Neutrophil (primary cell): Measurements from ENCODE around the gene DNAH17.

ENCODE experiments used
- H3K27ac ChIP-seq: fragments of 200-600 bp; sonication (generic); 2 replicates; pipeline ENCODE4 v1.5.1; 2016; ENCODE audit warnings: mild to moderate bottlenecking, moderate library complexity
- H3K27me3 ChIP-seq: fragments of 200-600 bp; sonication (generic); 2 replicates; pipeline ENCODE4 v1.6.0; 2016; ENCODE audit warnings: mild to moderate bottlenecking
- H3K36me3 ChIP-seq: fragments of 200-600 bp; sonication (generic); 2 replicates; pipeline ENCODE4 v1.5.1; 2017
- H3K4me1 ChIP-seq, 2 experiments: fragments of 200-600 bp in 1 of 2; sonication (generic) in 1 of 2; 1 replicate in 1 of 2; 2 replicates in 1 of 2; pipeline versions ENCODE4 v1.5.1 to v1.6.1; 2013 to 2016; ENCODE audit warnings: low read depth in 1 of 2, low read length in 1 of 2, mild to moderate bottlenecking in 1 of 2, moderate library complexity in 1 of 2; ENCODE audit not compliant: control insufficient read depth in 1 of 2, insufficient read depth in 1 of 2
- H3K4me3 ChIP-seq, 2 experiments: fragments of 200-600 bp in 1 of 2; sonication (generic) in 1 of 2; 1 replicate in 1 of 2; 2 replicates in 1 of 2; pipeline ENCODE4 v1.5.1; 2013 to 2016; ENCODE audit warnings: low read depth in 1 of 2, low read length in 1 of 2, mild to moderate bottlenecking in 1 of 2, moderate library complexity in 1 of 2
- H3K9me3 ChIP-seq: fragments of 200-600 bp; sonication (generic); 2 replicates; pipeline ENCODE4 v1.5.1; 2016
- TF ChIP-seq, protein P1 (sequence below): fragments of 200-600 bp; sonication (generic); IDR thresholded peaks from 2 replicates; pipeline ENCODE4 v1.5.1; 2016; ENCODE audit warnings: antibody characterized with exemption

DNAH17 gene

DNA sequence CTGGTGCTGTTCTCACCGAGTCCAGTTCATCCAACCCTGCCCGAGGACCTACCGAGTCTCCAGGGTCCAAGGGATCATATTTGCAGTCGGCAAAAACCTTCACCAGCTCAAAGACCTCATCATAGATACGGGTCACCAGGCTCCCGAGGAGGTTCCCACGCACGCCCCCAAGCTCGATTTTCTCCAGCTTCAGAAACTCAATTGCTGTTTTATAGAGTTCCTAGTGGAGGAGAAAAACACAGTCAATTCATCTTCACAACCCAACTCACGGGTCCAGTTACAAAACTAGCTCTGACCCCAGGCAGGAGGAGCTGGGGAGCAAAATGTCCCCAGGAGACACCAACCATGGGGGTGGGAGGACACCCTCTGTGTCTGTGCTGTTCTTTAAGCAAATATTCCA lies 10.2 kb downstream of the DNAH17 start:
- H3K4me3 ChIP-seq = no peak overlapping the region
- H3K27me3 ChIP-seq = peaks cover 3% of the 10 kb centered on the region
- peaks cover 6 to 8% of the 10 kb centered on the region in 2 experiments for H3K4me1 ChIP-seq
- TF ChIP-seq, protein P1, sequence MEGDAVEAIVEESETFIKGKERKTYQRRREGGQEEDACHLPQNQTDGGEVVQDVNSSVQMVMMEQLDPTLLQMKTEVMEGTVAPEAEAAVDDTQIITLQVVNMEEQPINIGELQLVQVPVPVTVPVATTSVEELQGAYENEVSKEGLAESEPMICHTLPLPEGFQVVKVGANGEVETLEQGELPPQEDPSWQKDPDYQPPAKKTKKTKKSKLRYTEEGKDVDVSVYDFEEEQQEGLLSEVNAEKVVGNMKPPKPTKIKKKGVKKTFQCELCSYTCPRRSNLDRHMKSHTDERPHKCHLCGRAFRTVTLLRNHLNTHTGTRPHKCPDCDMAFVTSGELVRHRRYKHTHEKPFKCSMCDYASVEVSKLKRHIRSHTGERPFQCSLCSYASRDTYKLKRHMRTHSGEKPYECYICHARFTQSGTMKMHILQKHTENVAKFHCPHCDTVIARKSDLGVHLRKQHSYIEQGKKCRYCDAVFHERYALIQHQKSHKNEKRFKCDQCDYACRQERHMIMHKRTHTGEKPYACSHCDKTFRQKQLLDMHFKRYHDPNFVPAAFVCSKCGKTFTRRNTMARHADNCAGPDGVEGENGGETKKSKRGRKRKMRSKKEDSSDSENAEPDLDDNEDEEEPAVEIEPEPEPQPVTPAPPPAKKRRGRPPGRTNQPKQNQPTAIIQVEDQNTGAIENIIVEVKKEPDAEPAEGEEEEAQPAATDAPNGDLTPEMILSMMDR = no peak
- H3K9me3 ChIP-seq = no peaks in the 10 kb centered on the region
- H3K27ac ChIP-seq = no peak overlapping the region
- H3K36me3 ChIP-seq = no peaks in the 10 kb centered on the region

DNA sequence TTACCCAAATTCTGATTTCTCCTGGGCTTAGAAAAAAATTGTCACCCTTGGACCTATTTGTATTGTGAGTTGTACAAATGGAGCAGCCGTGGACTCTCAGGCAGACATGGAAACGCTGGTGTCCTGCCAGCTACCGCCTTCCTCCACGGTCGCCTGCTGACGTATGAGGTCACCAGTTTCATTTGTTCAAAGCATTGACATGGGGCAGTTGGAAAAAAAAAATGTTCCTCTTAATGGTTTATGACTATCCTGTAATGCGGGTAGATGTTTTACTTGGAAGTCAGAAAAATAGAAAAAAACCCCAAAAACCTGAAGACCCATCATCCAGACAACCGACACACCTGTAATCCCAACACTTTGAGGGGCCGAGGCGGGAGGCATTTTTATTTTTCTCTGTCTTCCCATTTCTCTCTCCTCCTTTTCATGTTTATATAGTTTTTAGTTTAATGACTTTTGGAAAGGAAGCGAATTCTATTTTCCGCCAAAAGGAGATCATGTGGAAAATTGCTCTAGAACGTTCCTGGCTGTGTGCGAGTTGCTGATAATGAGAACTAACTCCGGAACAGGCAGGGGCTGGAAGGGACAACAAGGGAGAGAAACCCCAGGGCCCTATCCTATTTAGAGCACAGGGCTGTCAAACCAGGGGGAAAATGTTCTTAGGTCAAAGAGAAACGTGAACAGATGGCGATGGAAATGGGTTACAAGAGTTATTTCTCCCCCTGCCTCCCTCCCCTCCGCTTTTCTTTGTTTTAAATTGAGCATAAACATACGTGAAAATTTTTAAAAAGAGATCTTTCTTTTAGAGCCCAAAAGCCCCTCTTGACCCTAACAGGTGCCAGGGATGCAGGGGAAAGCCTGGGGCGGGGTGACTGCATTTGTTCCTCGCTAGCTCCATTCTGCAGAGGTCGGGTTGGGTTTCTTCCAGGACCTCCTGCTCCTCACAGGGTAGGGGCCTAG lies 13.7 kb downstream of the DNAH17 start:
- no peaks in the 10 kb centered on the region for H3K36me3 ChIP-seq
- no peak overlapping the region for H3K4me3 ChIP-seq
- no peak overlapping the region for H3K27ac ChIP-seq
- TF ChIP-seq, protein P1 = no peak
- no peaks in the 10 kb centered on the region for H3K9me3 ChIP-seq
- peaks cover 3% of the 10 kb centered on the region for H3K27me3 ChIP-seq
- H3K4me1 ChIP-seq = peaks cover 2 to 3% of the 10 kb centered on the region in 2 experiments

DNA sequence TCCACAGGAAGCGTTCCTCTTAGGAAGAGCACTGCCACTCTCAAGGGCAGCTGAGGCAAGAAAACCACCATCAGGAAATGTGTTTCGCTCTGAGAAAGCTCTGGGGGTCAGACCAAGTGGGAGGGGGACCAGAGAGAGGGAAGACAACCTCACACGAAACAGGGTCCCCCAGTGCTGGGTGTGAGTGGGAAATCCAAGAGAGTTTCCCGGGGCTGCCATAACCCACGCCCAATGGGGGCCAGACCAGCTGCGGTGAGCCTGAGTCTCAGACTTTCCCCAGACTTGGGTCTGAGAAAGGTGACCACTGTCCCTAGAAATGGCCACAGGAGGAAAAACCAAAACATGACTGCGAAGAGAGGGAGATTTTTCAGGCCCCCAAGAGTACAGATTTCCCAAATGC lies 14.5 kb downstream of the DNAH17 start:
- Histone ChIP-seq H3K4me3 (no peak overlapping the region), H3K27ac (no peak overlapping the region), H3K27me3 (peaks cover 3% of the 10 kb centered on the region), H3K36me3 (no peaks in the 10 kb centered on the region), H3K9me3 (no peaks in the 10 kb centered on the region), H3K4me1 (no peaks in the 10 kb centered on the region)
- TF ChIP-seq, protein P1 = no peak

DNA sequence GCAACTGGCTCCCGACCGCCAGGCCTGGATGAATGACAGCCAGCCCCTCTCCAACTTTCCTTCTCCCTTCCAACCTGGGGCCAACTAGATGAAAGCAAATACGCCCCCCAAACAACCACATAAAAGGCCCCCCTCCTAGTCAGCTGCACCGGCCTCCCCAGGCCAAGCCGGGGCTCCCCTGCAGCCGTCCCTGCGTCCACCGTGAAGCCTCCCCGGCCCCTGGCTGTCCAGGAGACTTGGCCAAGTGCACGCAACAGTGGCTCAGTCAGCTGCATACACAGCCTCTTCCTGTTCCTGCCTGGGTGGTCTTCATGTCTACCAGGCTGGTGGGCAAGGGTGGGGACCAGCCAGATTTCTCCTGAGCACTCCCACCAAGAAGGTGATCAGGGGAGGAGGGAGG lies 16.0 kb downstream of the DNAH17 start:
- TF ChIP-seq, protein P1 = no peak
- Histone ChIP-seq H3K9me3 (no peaks in the 10 kb centered on the region), H3K4me3 (no peak overlapping the region), H3K27ac (no peak overlapping the region), H3K4me1 (no peaks in the 10 kb centered on the region), H3K27me3 (peaks cover 3% of the 10 kb centered on the region), H3K36me3 (no peaks in the 10 kb centered on the region)

DNA sequence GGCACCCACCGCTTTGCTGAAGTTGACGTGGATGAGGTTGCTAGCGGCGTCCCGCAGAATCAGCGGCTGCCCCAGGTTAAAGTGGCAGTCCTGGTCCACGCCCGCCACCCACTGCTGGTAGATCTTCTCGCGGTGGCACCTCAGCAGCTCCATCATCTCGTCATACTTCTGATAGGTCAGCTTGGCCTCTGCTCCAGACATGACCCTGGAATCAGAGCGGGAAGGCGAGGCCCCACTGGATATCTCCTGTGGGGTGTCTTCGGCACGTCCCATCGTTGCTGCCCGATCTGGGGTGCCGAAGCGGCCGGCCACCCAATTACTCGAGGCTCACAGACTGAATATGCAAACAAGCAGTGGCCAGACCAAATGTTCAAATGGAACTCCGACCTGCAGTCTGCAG lies 16.5 kb downstream of the DNAH17 start:
- H3K36me3 ChIP-seq = no peaks in the 10 kb centered on the region
- H3K27ac ChIP-seq = no peak overlapping the region
- H3K4me3 ChIP-seq = no peak overlapping the region
- no peaks in the 10 kb centered on the region for H3K4me1 ChIP-seq
- H3K9me3 ChIP-seq = no peaks in the 10 kb centered on the region
- TF ChIP-seq, protein P1 = no peak
- peaks cover 3% of the 10 kb centered on the region for H3K27me3 ChIP-seq
